ENCODE results near the gene NAP1L5.

The NAP1L5 gene

GRCh38 chr4:88674565-88674964, 23.1 kb downstream of the NAP1L5 start:
- in situ Hi-C loops (cut with HindIII; ENCODE audit: low pct_unique_long_range_greater_than_20kb, low sequenced_read_pairs), result no loop called here
- DNase-seq (ENCODE audit: low read depth in 1 of 2, low spot score in 1 of 2), result no peak
- no peak for TF ChIP-seq JUND (IDR thresholded peaks at IDR 0.05; ENCODE audit: low read depth)

- no peak for TF ChIP-seq JUND (IDR thresholded peaks at IDR 0.05; ENCODE audit: low read depth)
- DNase-seq (ENCODE audit: low read depth in 1 of 2, low spot score in 1 of 2), result no peak
- in situ Hi-C loops (cut with HindIII; ENCODE audit: low pct_unique_long_range_greater_than_20kb, low sequenced_read_pairs), result no loop called here
Measured at GRCh38 chr4:88673886-88674285, 23.7 kb downstream of the NAP1L5 start.

GRCh38 chr4:88672987-88673386, 24.6 kb downstream of the NAP1L5 start:
- DNase-seq (ENCODE audit: low read depth in 1 of 2, low spot score in 1 of 2), result peak in 1 of 2 experiments; percentile 12
- TF ChIP-seq JUND (IDR thresholded peaks at IDR 0.05; ENCODE audit: low read depth), result no peak
- in situ Hi-C loops (cut with HindIII; ENCODE audit: low pct_unique_long_range_greater_than_20kb, low sequenced_read_pairs), result no loop called here

DNA sequence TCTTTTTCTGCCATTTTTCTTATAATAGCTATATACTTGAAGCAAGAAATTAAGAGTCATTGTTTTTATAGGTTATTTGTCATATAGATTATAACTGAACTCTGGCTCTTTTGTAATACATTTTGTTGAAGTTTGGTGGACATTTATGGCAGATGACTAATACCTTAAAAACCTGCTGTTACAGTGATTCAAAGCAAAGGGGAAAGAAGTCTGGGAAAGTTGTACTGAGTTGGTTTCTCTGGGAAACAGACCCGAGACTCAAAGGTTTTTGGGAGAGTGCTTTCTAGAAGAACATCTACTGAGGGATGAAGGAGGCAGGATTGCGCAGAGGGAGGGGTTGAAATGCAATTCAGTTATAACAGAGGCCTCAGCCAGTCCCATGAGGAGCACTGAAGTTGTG, 35.9 kb downstream of the NAP1L5 start:
- in situ Hi-C loops (cut with HindIII; ENCODE audit: low pct_unique_long_range_greater_than_20kb, low sequenced_read_pairs), result no loop called here
- TF ChIP-seq JUND (IDR thresholded peaks at IDR 0.05; ENCODE audit: low read depth), result no peak
- DNase-seq (ENCODE audit: low read depth in 1 of 2, low spot score in 1 of 2), result no peak

DNA sequence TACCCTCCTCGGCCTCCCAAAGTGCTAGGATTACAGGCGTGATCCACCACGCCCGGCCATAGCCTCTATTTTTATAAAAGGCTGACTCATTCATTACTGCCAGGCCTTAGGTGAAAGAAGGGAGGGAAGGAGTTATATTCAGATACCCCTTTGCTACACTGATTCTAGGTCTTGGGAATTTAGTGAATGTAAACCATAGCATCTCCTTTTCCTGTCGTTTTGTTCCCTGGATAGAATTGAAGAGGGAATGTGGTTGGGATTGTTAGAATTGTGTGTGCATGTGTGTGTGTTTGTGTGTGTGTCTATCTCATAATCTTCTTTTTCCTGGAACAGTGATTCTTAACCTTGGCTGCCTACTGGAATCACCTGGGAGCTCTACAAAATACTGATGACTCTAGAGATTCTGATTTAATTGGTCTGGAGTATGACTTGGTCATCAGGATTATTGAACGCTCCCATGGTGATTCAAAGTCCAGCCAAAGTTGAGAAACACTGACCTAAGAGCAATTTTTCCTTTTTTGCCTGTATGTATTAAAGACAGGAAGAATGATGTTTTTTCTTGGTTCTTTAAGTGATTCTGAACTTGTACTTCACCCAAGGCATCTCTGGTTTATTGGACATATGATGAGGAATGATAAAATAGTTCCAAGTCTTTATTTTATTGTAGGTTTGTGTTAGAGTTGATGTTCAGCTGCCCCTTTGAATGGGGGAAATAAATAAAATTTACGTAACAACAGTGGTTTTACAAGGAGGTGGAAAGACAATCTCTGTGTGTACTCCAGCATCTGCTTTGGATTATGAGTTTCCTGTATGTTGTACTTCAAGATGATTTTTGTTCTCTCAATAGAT, 37.0 kb downstream of the NAP1L5 start:
- no peak for TF ChIP-seq JUND (IDR thresholded peaks at IDR 0.05; ENCODE audit: low read depth)
- DNase-seq (ENCODE audit: low read depth in 1 of 2, low spot score in 1 of 2), result no peak
- in situ Hi-C loops (cut with HindIII; ENCODE audit: low pct_unique_long_range_greater_than_20kb, low sequenced_read_pairs), result no loop called here

DNA sequence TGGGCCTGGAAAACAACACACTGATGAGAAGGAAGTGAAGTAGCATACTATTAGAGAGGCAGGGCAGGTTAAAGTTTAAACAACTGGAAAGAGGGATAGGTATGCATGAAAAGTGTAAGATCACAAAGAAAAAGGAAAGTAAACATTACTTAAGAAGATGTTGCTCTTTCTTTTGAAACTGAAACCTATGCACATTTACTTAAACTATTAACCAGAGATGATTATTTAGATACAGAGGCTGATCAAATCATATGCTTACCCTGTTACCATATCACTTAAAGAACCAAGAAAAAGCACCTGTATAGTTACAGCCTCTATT, 37.8 kb downstream of the NAP1L5 start:
- in situ Hi-C loops (cut with HindIII; ENCODE audit: low pct_unique_long_range_greater_than_20kb, low sequenced_read_pairs), result no loop called here

GRCh38 chr4:88659055-88659889, 38.4 kb downstream of the NAP1L5 start:
- TF ChIP-seq JUND (IDR thresholded peaks at IDR 0.05; ENCODE audit: low read depth), result no peak
- in situ Hi-C loops (cut with HindIII; ENCODE audit: low pct_unique_long_range_greater_than_20kb, low sequenced_read_pairs), result no loop called here
- DNase-seq (ENCODE audit: low read depth in 1 of 2, low spot score in 1 of 2), result peak; percentile 18 to 70

More for the DNA sequence above, 37.8 kb downstream of the NAP1L5 start:
- no peak for DNase-seq (ENCODE audit: low read depth in 1 of 2, low spot score in 1 of 2)
- no peak for TF ChIP-seq JUND (IDR thresholded peaks at IDR 0.05; ENCODE audit: low read depth)

DNA sequence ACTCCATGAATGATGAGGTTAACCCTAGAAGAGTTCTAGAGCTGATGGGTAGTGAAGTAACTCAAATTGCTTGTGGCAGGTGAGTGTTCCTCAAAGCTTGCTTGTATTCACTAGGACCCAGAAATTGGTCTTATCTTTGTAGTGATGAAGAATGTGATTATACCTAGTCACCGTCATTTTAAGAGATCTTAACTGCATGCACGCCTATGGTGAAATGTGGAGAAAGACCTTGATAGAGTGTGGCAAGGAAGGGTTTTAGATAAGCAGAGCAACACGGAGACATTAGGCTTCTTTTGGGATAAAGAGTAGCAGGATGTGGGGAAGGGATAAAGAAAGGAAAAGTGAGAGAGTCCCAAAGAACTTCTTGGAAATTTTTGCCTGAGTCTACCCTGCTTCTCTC, 42.4 kb downstream of the NAP1L5 start:
- TF ChIP-seq JUND (IDR thresholded peaks at IDR 0.05; ENCODE audit: low read depth), result no peak
- in situ Hi-C loops (cut with HindIII; ENCODE audit: low pct_unique_long_range_greater_than_20kb, low sequenced_read_pairs), result no loop called here

DNA sequence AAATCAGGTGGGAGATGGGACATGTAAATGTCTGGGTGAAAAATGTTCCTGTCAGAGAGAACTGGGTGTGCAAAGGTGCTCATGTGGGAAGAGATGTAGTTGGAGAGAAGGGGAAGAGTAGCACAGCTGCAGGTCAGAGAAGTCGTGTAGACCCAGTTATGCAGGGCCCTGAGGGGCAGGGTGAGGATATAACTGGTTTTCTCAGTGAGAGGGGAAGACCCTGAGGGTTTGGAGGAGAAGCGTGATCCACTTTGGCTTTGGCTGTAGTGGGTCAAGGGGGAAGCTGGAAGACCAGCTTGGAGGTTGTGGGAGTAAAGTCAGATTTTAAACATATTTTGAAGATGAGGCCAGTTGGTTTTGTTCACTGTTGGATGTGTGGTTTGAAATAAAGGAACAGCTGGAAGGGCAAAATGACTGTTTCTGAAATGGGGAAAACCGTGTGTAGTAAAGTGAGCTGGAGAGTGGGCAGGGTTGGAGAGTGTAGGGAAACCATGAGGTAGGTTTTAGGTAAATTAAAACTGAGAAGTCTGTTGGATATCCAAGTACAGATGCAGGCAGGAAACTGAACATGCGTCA, 44.2 kb downstream of the NAP1L5 start:
- TF ChIP-seq JUND (IDR thresholded peaks at IDR 0.05; ENCODE audit: low read depth), result no peak
- in situ Hi-C loops (cut with HindIII; ENCODE audit: low pct_unique_long_range_greater_than_20kb, low sequenced_read_pairs), result no loop called here

More for the DNA sequence above, 42.4 kb downstream of the NAP1L5 start:
- DNase-seq (ENCODE audit: low read depth in 1 of 2, low spot score in 1 of 2), result no peak

DNA sequence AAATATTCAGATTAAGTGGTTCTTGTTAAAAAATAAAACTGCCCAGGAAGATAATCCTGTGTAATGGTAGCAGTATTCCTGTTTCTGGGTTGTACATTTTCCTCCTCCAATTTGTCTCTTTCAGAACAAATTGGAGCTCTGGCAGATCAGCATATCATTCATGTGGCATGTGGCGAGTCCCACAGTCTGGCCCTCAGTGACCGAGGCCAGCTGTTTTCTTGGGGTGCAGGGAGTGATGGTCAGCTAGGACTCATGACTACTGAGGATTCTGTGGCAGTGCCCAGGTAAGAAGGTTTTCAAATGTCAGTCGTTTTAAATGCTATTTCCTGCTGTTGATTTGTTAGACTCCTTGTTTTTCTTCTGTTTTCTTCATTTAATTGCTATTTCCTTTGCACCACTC, 47.9 kb downstream of the NAP1L5 start:
- DNase-seq (ENCODE audit: low read depth in 1 of 2, low spot score in 1 of 2), result no peak
- in situ Hi-C loops (cut with HindIII; ENCODE audit: low pct_unique_long_range_greater_than_20kb, low sequenced_read_pairs), result no loop called here
- TF ChIP-seq JUND (IDR thresholded peaks at IDR 0.05; ENCODE audit: low read depth), result no peak

More for the DNA sequence above, 44.2 kb downstream of the NAP1L5 start:
- no peak for DNase-seq (ENCODE audit: low read depth in 1 of 2, low spot score in 1 of 2)

- TF ChIP-seq JUND (IDR thresholded peaks at IDR 0.05; ENCODE audit: low read depth), result no peak
- in situ Hi-C loops (cut with HindIII; ENCODE audit: low pct_unique_long_range_greater_than_20kb, low sequenced_read_pairs), result no loop called here
- DNase-seq (ENCODE audit: low read depth in 1 of 2, low spot score in 1 of 2), result no peak
Measured at GRCh38 chr4:88646528-88647280, 50.9 kb downstream of the NAP1L5 start.

- TF ChIP-seq JUND (IDR thresholded peaks at IDR 0.05; ENCODE audit: low read depth), result no peak
- in situ Hi-C loops (cut with HindIII; ENCODE audit: low pct_unique_long_range_greater_than_20kb, low sequenced_read_pairs), result no loop called here
- no peak for DNase-seq (ENCODE audit: low read depth in 1 of 2, low spot score in 1 of 2)
Measured at GRCh38 chr4:88645994-88646393, 51.6 kb downstream of the NAP1L5 start.

All from T47D (cell line).